B cell (primary cell): ENCODE data around the gene TBCEL.

ENCODE experiments used
- CTCF ChIP-seq: fragments of 200-600 bp; IDR thresholded peaks from one replicate; pipeline ENCODE4 v1.8.0; 2022; ENCODE audit warnings: antibody characterized with exemption, mild to moderate bottlenecking
- EZH2 ChIP-seq: IDR thresholded peaks from 2 replicates; pipeline ENCODE4 v1.6.1; 2012; ENCODE audit warnings: borderline replicate concordance, low read depth, mild to moderate bottlenecking, moderate library complexity, low read length; ENCODE audit not compliant: insufficient read depth, poor library complexity, severe bottlenecking

GRCh38 chr11:120974965-120975364 is 48.9 kb upstream of the TBCEL start:
- TF ChIP-seq CTCF (no peak), EZH2 (no peak)
